ENCODE results near the gene RBM20.

DNA sequence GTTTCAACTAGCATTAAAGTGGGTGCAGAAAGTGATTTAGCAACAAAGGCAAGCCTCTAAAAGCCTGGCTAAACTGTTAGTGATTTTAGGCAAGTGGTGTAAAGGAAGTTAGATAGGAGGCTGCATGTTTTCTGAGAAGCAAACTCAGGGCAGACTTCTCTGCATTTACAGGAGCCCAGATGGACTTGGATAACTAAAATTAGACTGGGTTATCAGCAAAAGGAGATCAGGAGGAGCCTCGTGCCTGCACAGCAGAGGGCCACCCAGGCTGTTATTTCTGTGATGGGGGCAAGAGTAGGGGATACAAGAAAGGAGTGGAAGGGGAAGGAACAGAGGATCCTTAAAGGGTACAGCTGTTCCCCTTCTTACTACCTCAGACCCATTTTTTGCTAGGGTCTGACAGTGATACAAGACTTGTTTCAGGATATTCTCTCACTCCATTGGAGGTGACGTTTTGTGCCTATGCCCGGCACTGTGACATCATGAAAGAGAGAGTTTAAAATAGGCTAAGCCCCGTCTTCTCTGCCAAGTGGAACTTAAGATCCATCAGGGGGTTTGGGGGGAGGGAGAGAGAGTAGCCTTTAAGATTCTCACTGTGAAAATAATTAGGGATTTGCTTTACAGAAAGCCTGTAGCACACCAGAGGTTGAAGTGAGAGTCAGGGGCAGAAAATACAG, 178.0 kb downstream of the RBM20 start:
- TF ChIP-seq RXRA (CRISPR knock-in tag; IDR thresholded peaks at IDR 0.05): no peak
- no peak for TF ChIP-seq TAF1 (CRISPR knock-in tag; IDR thresholded peaks at IDR 0.05)
- no peak for TF ChIP-seq POLR2A (IDR thresholded peaks at IDR 0.05; ENCODE audit: insufficient read depth in 1 of 2, low read depth in 2 of 2, low read length in 2 of 2)
- TF ChIP-seq, protein P1, sequence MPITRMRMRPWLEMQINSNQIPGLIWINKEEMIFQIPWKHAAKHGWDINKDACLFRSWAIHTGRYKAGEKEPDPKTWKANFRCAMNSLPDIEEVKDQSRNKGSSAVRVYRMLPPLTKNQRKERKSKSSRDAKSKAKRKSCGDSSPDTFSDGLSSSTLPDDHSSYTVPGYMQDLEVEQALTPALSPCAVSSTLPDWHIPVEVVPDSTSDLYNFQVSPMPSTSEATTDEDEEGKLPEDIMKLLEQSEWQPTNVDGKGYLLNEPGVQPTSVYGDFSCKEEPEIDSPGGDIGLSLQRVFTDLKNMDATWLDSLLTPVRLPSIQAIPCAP (CRISPR knock-in tag; IDR thresholded peaks at IDR 0.05; ENCODE audit: low read depth): no peak
- TF ChIP-seq POLR2AphosphoS2 (IDR thresholded peaks at IDR 0.05; ENCODE audit: low read depth, low read length): no peak
- no peak for TF ChIP-seq CHD2 (IDR thresholded peaks at IDR 0.05; ENCODE audit: low read depth, low read length)
- TF ChIP-seq, protein P2, sequence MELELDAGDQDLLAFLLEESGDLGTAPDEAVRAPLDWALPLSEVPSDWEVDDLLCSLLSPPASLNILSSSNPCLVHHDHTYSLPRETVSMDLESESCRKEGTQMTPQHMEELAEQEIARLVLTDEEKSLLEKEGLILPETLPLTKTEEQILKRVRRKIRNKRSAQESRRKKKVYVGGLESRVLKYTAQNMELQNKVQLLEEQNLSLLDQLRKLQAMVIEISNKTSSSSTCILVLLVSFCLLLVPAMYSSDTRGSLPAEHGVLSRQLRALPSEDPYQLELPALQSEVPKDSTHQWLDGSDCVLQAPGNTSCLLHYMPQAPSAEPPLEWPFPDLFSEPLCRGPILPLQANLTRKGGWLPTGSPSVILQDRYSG (CRISPR knock-in tag; IDR thresholded peaks at IDR 0.05): no peak
- TF ChIP-seq ZSCAN31 (CRISPR knock-in tag; IDR thresholded peaks at IDR 0.05; ENCODE audit: low read depth): no peak
- TF ChIP-seq, protein P3, sequence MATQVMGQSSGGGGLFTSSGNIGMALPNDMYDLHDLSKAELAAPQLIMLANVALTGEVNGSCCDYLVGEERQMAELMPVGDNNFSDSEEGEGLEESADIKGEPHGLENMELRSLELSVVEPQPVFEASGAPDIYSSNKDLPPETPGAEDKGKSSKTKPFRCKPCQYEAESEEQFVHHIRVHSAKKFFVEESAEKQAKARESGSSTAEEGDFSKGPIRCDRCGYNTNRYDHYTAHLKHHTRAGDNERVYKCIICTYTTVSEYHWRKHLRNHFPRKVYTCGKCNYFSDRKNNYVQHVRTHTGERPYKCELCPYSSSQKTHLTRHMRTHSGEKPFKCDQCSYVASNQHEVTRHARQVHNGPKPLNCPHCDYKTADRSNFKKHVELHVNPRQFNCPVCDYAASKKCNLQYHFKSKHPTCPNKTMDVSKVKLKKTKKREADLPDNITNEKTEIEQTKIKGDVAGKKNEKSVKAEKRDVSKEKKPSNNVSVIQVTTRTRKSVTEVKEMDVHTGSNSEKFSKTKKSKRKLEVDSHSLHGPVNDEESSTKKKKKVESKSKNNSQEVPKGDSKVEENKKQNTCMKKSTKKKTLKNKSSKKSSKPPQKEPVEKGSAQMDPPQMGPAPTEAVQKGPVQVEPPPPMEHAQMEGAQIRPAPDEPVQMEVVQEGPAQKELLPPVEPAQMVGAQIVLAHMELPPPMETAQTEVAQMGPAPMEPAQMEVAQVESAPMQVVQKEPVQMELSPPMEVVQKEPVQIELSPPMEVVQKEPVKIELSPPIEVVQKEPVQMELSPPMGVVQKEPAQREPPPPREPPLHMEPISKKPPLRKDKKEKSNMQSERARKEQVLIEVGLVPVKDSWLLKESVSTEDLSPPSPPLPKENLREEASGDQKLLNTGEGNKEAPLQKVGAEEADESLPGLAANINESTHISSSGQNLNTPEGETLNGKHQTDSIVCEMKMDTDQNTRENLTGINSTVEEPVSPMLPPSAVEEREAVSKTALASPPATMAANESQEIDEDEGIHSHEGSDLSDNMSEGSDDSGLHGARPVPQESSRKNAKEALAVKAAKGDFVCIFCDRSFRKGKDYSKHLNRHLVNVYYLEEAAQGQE (IDR thresholded peaks at IDR 0.05; ENCODE audit: borderline replicate concordance in 1 of 2, low read depth in 1 of 2, low read length in 2 of 2): no peak
